Parathyroid adenoma (tissue), 2 donors: ENCODE results near the gene HOXA7.

ENCODE experiments used
- H2AFZ ChIP-seq: fragments of 300-600 bp; sonication (generic); one replicate; pipeline ENCODE4 v1.7.0; 2017; ENCODE audit warnings: antibody characterized with exemption, mild to moderate bottlenecking
- H3K27ac ChIP-seq: fragments of 300-600 bp; sonication (generic); one replicate; pipeline ENCODE4 v1.7.0; 2017
- H3K27me3 ChIP-seq: fragments of 300-600 bp; sonication (generic); one replicate; pipeline ENCODE4 v1.7.0; 2017; ENCODE audit warnings: low read length; ENCODE audit not compliant: control insufficient read depth, insufficient read depth
- H3K36me3 ChIP-seq: fragments of 300-600 bp; sonication (generic); one replicate; pipeline ENCODE4 v1.7.0; 2017; ENCODE audit warnings: low read length; ENCODE audit not compliant: control insufficient read depth, insufficient read depth
- H3K4me1 ChIP-seq: fragments of 300-600 bp; sonication (generic); one replicate; pipeline ENCODE4 v1.7.0; 2017; ENCODE audit warnings: control low read depth
- H3K4me2 ChIP-seq: fragments of 300-600 bp; sonication (generic); one replicate; pipeline ENCODE4 v1.7.0; 2017; ENCODE audit warnings: low read length
- H3K4me3 ChIP-seq: fragments of 300-600 bp; sonication (generic); one replicate; pipeline ENCODE4 v1.7.0; 2017; ENCODE audit warnings: low read depth, low read length
- H3K79me2 ChIP-seq: fragments of 300-600 bp; sonication (generic); one replicate; pipeline ENCODE4 v1.7.0; 2017; ENCODE audit warnings: control low read depth
- H3K9ac ChIP-seq: fragments of 300-600 bp; sonication (generic); one replicate; pipeline ENCODE4 v1.7.0; 2017; ENCODE audit warnings: mild to moderate bottlenecking
- H3K9me3 ChIP-seq: fragments of 300-600 bp; sonication (generic); one replicate; pipeline ENCODE4 v1.7.0; 2017; ENCODE audit warnings: low read length; ENCODE audit not compliant: control insufficient read depth
- CTCF ChIP-seq: fragments of 300-600 bp; sonication (generic); IDR thresholded peaks from one replicate; pipeline ENCODE4 v1.7.0; 2017; ENCODE audit warnings: antibody characterized with exemption, mild to moderate bottlenecking
- donor health status: primary hyperparathyroidism.

Gene HOXA7

GRCh38 chr7:27203365-27203953, 47.0 kb upstream of the HOXA7 start:
- H3K4me1 ChIP-seq: no peaks in the 10 kb centered on the region
- no peak overlapping the region for H3K4me3 ChIP-seq
- H3K9me3 ChIP-seq: no peaks in the 10 kb centered on the region
- no peak for TF ChIP-seq CTCF
- H3K79me2 ChIP-seq: no peaks in the 10 kb centered on the region
- H3K9ac ChIP-seq: no peak overlapping the region
- H3K27ac ChIP-seq: no peak overlapping the region
- no peak overlapping the region for H3K4me2 ChIP-seq
- H3K27me3 ChIP-seq: peaks cover 23% of the 10 kb centered on the region
- no peaks in the 10 kb centered on the region for H3K36me3 ChIP-seq
- no peak overlapping the region for H2AFZ ChIP-seq

GRCh38 chr7:27202862-27203134, 46.3 kb upstream of the HOXA7 start:
- no peak overlapping the region for H3K4me3 ChIP-seq
- no peaks in the 10 kb centered on the region for H3K36me3 ChIP-seq
- H3K9ac ChIP-seq: no peak overlapping the region
- H3K27ac ChIP-seq: no peak overlapping the region
- no peak for TF ChIP-seq CTCF
- no peak overlapping the region for H2AFZ ChIP-seq
- H3K79me2 ChIP-seq: no peaks in the 10 kb centered on the region
- no peaks in the 10 kb centered on the region for H3K9me3 ChIP-seq
- H3K27me3 ChIP-seq: peaks cover 26% of the 10 kb centered on the region
- H3K4me2 ChIP-seq: no peak overlapping the region
- H3K4me1 ChIP-seq: no peaks in the 10 kb centered on the region

GRCh38 chr7:27202018-27202861, 45.8 kb upstream of the HOXA7 start:
- Histone ChIP-seq H3K36me3 (no peaks in the 10 kb centered on the region), H3K79me2 (no peaks in the 10 kb centered on the region), H3K9ac (no peak overlapping the region), H3K9me3 (no peaks in the 10 kb centered on the region), H2AFZ (no peak overlapping the region), H3K4me2 (no peak overlapping the region), H3K27ac (no peak overlapping the region), H3K4me1 (no peaks in the 10 kb centered on the region), H3K27me3 (peaks cover 26% of the 10 kb centered on the region), H3K4me3 (no peak overlapping the region)
- no peak for TF ChIP-seq CTCF

- Histone ChIP-seq H2AFZ (no peak overlapping the region), H3K27me3 (peaks cover 25% of the 10 kb centered on the region), H3K27ac (no peak overlapping the region), H3K4me1 (no peaks in the 10 kb centered on the region), H3K9me3 (no peaks in the 10 kb centered on the region), H3K36me3 (no peaks in the 10 kb centered on the region), H3K4me2 (no peak overlapping the region), H3K4me3 (no peak overlapping the region), H3K9ac (no peak overlapping the region), H3K79me2 (no peaks in the 10 kb centered on the region)
- no peak for TF ChIP-seq CTCF
These were observed 45.1 kb upstream of the HOXA7 start for GRCh38 chr7:27201580-27202017.
